Naive thymus-derived CD4-positive, alpha-beta T cell (primary cell): ENCODE measurements around the gene SNRPD2. TPM values are rescaled to one million over a fixed set of nuclear protein-coding genes. Genes with fewer than 3 reads are reported as not detected.
A peak's percentile ranks its signal among the peaks of the same experiment; 100 is the strongest.

ENCODE experiments used
- ATAC-seq: fragments of 150-1000 bp; cut with Tn5 transposase; 2 replicates; pipeline ENCODE4 v1.10.0; 2021; ENCODE audit warnings: mild to moderate bottlenecking, moderate library complexity
- CTCF ChIA-PET: fragments of 350-600 bp; sonication (Branson Sonifier 250); formaldehyde crosslinking; loops from one replicate; lab custom pipeline; 2021; ENCODE audit warnings: antibody characterized with exemption; lab: Charles Lee
- POLR2A ChIA-PET: fragments of 350-600 bp; sonication (Branson Sonifier 250); formaldehyde crosslinking; loops from one replicate; lab custom pipeline; 2021; ENCODE audit warnings: antibody characterized with exemption, inconsistent platforms; lab: Charles Lee
- DNase-seq, 9 donors: peaks; one replicate each; pipeline versions ENCODE4 v3.0.0 to v3.0.0-alpha.2; 2020 to 2022; ENCODE audit warnings: mixed read lengths in 1 of 9
- H3K27ac ChIP-seq: one replicate; pipeline ENCODE4 v1.7.0; 2013; ENCODE audit warnings: mild to moderate bottlenecking, low read depth, low read length, moderate library complexity
- H3K27me3 ChIP-seq, 2 donors: one replicate each; pipeline ENCODE4 v1.7.0; 2013; ENCODE audit warnings: low read length in 2 of 2, mild to moderate bottlenecking in 2 of 2, moderate library complexity in 2 of 2; ENCODE audit not compliant: control insufficient read depth in 2 of 2, insufficient read depth in 2 of 2
- H3K36me3 ChIP-seq, 3 experiments: 1 replicate in 2 of 3; 2 replicates in 1 of 3; pipeline ENCODE4 v1.7.0; 2013; ENCODE audit warnings: low read length in 3 of 3, mild to moderate bottlenecking in 3 of 3, moderate library complexity in 1 of 3; ENCODE audit not compliant: insufficient read depth in 3 of 3, control insufficient read depth in 2 of 3
- H3K4me1 ChIP-seq, 2 donors: one replicate each; pipeline ENCODE4 v1.7.0; 2013; ENCODE audit warnings: low read length in 2 of 2, mild to moderate bottlenecking in 2 of 2, moderate library complexity in 1 of 2; ENCODE audit not compliant: control insufficient read depth in 2 of 2, insufficient read depth in 2 of 2
- H3K4me3 ChIP-seq: 2 replicates; pipeline ENCODE4 v1.7.0; 2013; ENCODE audit warnings: mild to moderate bottlenecking, low read length
- H3K9me3 ChIP-seq, 3 experiments: 1 replicate in 2 of 3; 2 replicates in 1 of 3; pipeline ENCODE4 v1.7.0; 2013; ENCODE audit warnings: low read length in 3 of 3; ENCODE audit not compliant: control insufficient read depth in 2 of 3
- H3K27ac Mint-ChIP-seq, 9 donors: one replicate each; pipeline ENCODE4 v1.8.0; 2020 to 2022; ENCODE audit warnings: mixed read lengths in 9 of 9, mild to moderate bottlenecking in 8 of 9, moderate library complexity in 5 of 9, inconsistent platforms in 2 of 9
- H3K27me3 Mint-ChIP-seq, 5 donors: one replicate each; pipeline ENCODE4 v1.8.0; 2021 to 2022; ENCODE audit warnings: mixed read lengths in 5 of 5, mild to moderate bottlenecking in 1 of 5
- H3K36me3 Mint-ChIP-seq, 5 donors: one replicate each; pipeline ENCODE4 v1.8.0; 2020 to 2022; ENCODE audit warnings: mixed read lengths in 5 of 5, mild to moderate bottlenecking in 3 of 5, inconsistent platforms in 1 of 5
- H3K4me1 Mint-ChIP-seq, 7 donors: one replicate each; pipeline ENCODE4 v1.8.0; 2020 to 2022; ENCODE audit warnings: mixed read lengths in 7 of 7, mild to moderate bottlenecking in 3 of 7, inconsistent platforms in 1 of 7
- H3K4me3 Mint-ChIP-seq, 10 donors: one replicate each; pipeline ENCODE4 v1.8.0; 2020 to 2022; ENCODE audit warnings: mild to moderate bottlenecking in 10 of 10, mixed read lengths in 10 of 10, moderate library complexity in 6 of 10, inconsistent platforms in 2 of 10
- H3K9me3 Mint-ChIP-seq, 11 donors: one replicate each; pipeline ENCODE4 v1.8.0; 2020 to 2022; ENCODE audit warnings: mixed read lengths in 11 of 11, mild to moderate bottlenecking in 4 of 11, inconsistent platforms in 1 of 11, moderate library complexity in 1 of 11
- intact Hi-C, 2 donors: fragments of 100-400 bp; cut with micrococcal nuclease; formaldehyde crosslinking; loops; one replicate each; pipeline ENCODE4 v1.15.1; 2023
- polyA plus RNA-seq, 2 donors: library from polyadenylated mRNA; unstranded; fragments of 300-500 nt; fragmentation: Illumina TruSeq; gene quantifications; one replicate each; pipeline ENCODE4 v1.2.3, GENCODE V29; 2021
- total RNA-seq, 6 experiments: library from RNA in 5 of 6; stranded (reverse) in 5 of 6; gene quantifications; 1 replicate in 5 of 6; 2 replicates in 1 of 6; pipeline ENCODE4 v1.2.3 and lab custom pipeline; 2021 to 2026

Gene SNRPD2
- total and polyA plus RNA-seq, 7 experiments from 2014 or later: 301 to 1,262 (median 431) TPM

- Mint-ChIP-seq H3K4me1 (peaks cover 11 to 47% (median 17%) of the 10 kb centered on the region in 7 donors), H3K36me3 (peaks cover 0 to 7% (median 3%) of the 10 kb centered on the region in 5 donors), H3K9me3 (no peaks in the 10 kb centered on the region), H3K4me3 (peak overlapping the region in 1 of 10 donors; percentile 8), H3K27me3 (no peaks in the 10 kb centered on the region), H3K27ac (peak overlapping the region in 7 of 9 donors; percentile 8 to 84 (median 36))
- Histone ChIP-seq H3K27me3 (no peaks in the 10 kb centered on the region), H3K9me3 (no peaks in the 10 kb centered on the region), H3K27ac (no peak overlapping the region), H3K36me3 (peaks cover 0 to 28% (median 0%) of the 10 kb centered on the region in 3 experiments), H3K4me1 (peaks cover 0 to 11% of the 10 kb centered on the region in 2 donors), H3K4me3 (no peak overlapping the region)
- intact Hi-C loops: loop anchor here in 1 of 2 donors (10.0 kb wide), 1 partner anchor 1564 kb away; the partner anchor contains the start of gene INAFM1
- ChIA-PET CTCF (no interaction called here), POLR2A (interaction anchor here (0.7 kb wide), 1 partner anchor 22 kb away, joined by 3 read pairs; no protein-coding TSS in a partner anchor)
- DNase-seq (no peak), ATAC-seq (no peak)
These were observed 18.8 kb upstream of the SNRPD2 start for GRCh38 chr19:45710356-45711130.

GRCh38 chr19:45705710-45706415, 14.1 kb upstream of the SNRPD2 start:
- Histone ChIP-seq H3K27ac (no peak overlapping the region), H3K4me1 (peaks cover 0 to 3% of the 10 kb centered on the region in 2 donors), H3K36me3 (peaks cover 0 to 15% (median 0%) of the 10 kb centered on the region in 3 experiments), H3K4me3 (no peak overlapping the region), H3K9me3 (no peaks in the 10 kb centered on the region), H3K27me3 (no peaks in the 10 kb centered on the region)
- intact Hi-C loops: no loop called here
- no peak overlapping the region for H3K4me3 Mint-ChIP-seq
- no peaks in the 10 kb centered on the region for H3K9me3 Mint-ChIP-seq
- H3K36me3 Mint-ChIP-seq: peaks cover 0 to 17% (median 8%) of the 10 kb centered on the region in 5 donors
- ChIA-PET POLR2A (interaction anchor here (0.8 to 2.7 kb wide), 3 partner anchors 9 to 13 kb away, joined by 3 to 15 read pairs (median 9); no protein-coding TSS in a partner anchor), CTCF (interaction anchor here (0.6 kb wide), 1 partner anchor 379 kb away, joined by 3 read pairs; no protein-coding TSS in a partner anchor)
- no peak for ATAC-seq
- peaks cover 7 to 26% (median 9%) of the 10 kb centered on the region in 7 donors for H3K4me1 Mint-ChIP-seq
- no peak overlapping the region for H3K27ac Mint-ChIP-seq
- no peak for DNase-seq
- H3K27me3 Mint-ChIP-seq: no peaks in the 10 kb centered on the region

- peaks cover 0 to 11% (median 8%) of the 10 kb centered on the region in 5 donors for H3K36me3 Mint-ChIP-seq
- ChIA-PET POLR2A (interaction anchor here (0.8 to 1.2 kb wide), 2 partner anchors 10 to 12 kb away, joined by 3 to 9 read pairs; no protein-coding TSS in a partner anchor), CTCF (interaction anchor here (0.6 to 0.7 kb wide), 3 partner anchors 8 to 378 kb away, joined by 3 to 4 read pairs (median 3); partner anchors contain the start of gene SIX5)
- H3K27ac ChIP-seq: no peak overlapping the region
- no peak overlapping the region for H3K4me3 Mint-ChIP-seq
- H3K9me3 ChIP-seq: no peaks in the 10 kb centered on the region
- H3K27me3 ChIP-seq: no peaks in the 10 kb centered on the region
- no peak overlapping the region for H3K4me3 ChIP-seq
- H3K4me1 ChIP-seq: peaks cover 0 to 3% of the 10 kb centered on the region in 2 donors
- peaks cover 0 to 19% (median 4%) of the 10 kb centered on the region in 7 donors for H3K4me1 Mint-ChIP-seq
- no peaks in the 10 kb centered on the region for H3K9me3 Mint-ChIP-seq
- intact Hi-C loops: no loop called here
- no peak overlapping the region for H3K27ac Mint-ChIP-seq
- no peaks in the 10 kb centered on the region for H3K27me3 Mint-ChIP-seq
- H3K36me3 ChIP-seq: peaks cover 0 to 11% (median 0%) of the 10 kb centered on the region in 3 experiments
- no peak for ATAC-seq
- no peak for DNase-seq
These were observed 13.4 kb upstream of the SNRPD2 start for GRCh38 chr19:45705115-45705514.

GRCh38 chr19:45701676-45702075, 9.9 kb upstream of the SNRPD2 start:
- peaks cover 0 to 18% (median 0%) of the 10 kb centered on the region in 3 experiments for H3K36me3 ChIP-seq
- POLR2A ChIA-PET: no interaction called here
- ATAC-seq (no peak), DNase-seq (no peak)
- no peaks in the 10 kb centered on the region for H3K27me3 ChIP-seq
- Mint-ChIP-seq H3K27me3 (no peaks in the 10 kb centered on the region), H3K9me3 (no peaks in the 10 kb centered on the region), H3K4me1 (peaks cover 0 to 10% (median 4%) of the 10 kb centered on the region in 7 donors), H3K27ac (peak overlapping the region in 1 of 9 donors; percentile 23), H3K36me3 (peaks cover 3 to 17% (median 10%) of the 10 kb centered on the region in 5 donors), H3K4me3 (no peak overlapping the region)
- peaks cover 0 to 3% of the 10 kb centered on the region in 2 donors for H3K4me1 ChIP-seq
- H3K4me3 ChIP-seq: no peak overlapping the region
- no peak overlapping the region for H3K27ac ChIP-seq
- intact Hi-C loops: no loop called here
- no peaks in the 10 kb centered on the region for H3K9me3 ChIP-seq
- CTCF ChIA-PET: interaction anchor here (0.6 kb wide), 1 partner anchor 1510 kb away, joined by 3 read pairs; no protein-coding TSS in a partner anchor

GRCh38 chr19:45693106-45693788, 1.5 kb upstream of the SNRPD2 start:
- no peaks in the 10 kb centered on the region for H3K9me3 ChIP-seq
- peaks cover 17 to 38% (median 24%) of the 10 kb centered on the region in 7 donors for H3K4me1 Mint-ChIP-seq
- ChIA-PET POLR2A (interaction anchor here (0.6 to 3.1 kb wide), 9 partner anchors 10 to 210 kb away, joined by 3 to 22 read pairs (median 4); partner anchors contain the start of genes FBXO46 and MYPOP), CTCF (interaction anchor here (0.5 to 3.4 kb wide), 8 partner anchors 12 to 236 kb away, joined by 3 to 33 read pairs (median 5); no protein-coding TSS in a partner anchor)
- H3K4me3 Mint-ChIP-seq: peak overlapping the region; percentile 89 to 99 (median 97)
- no peaks in the 10 kb centered on the region for H3K27me3 ChIP-seq
- H3K4me1 ChIP-seq: peaks cover 7 to 15% of the 10 kb centered on the region in 2 donors
- H3K36me3 ChIP-seq: peaks cover 0 to 21% (median 0%) of the 10 kb centered on the region in 3 experiments
- peaks cover 0 to 19% (median 13%) of the 10 kb centered on the region in 5 donors for H3K36me3 Mint-ChIP-seq
- H3K27ac ChIP-seq: peak overlapping the region; percentile 89
- peak overlapping the region; percentile 94 to 98 (median 96) for H3K27ac Mint-ChIP-seq
- peak overlapping the region; percentile 90 for H3K4me3 ChIP-seq
- intact Hi-C loops: loop anchor here (1.0 to 10.0 kb wide), 10 partner anchors 24 to 736 kb away; partner anchors contain the start of genes POLR1G (in 2 of the 2), PPP1R13L (in 2 of the 2), BLOC1S3 (in 1 of the 2) and CLPTM1 (in 1 of the 2)
- ATAC-seq: no peak
- peaks cover 0 to 2% (median 0%) of the 10 kb centered on the region in 5 donors for H3K27me3 Mint-ChIP-seq
- peak; percentile 44 to 83 (median 63) for DNase-seq
- H3K9me3 Mint-ChIP-seq: no peaks in the 10 kb centered on the region
